Neural cell (in vitro differentiated cells): Measurements from ENCODE around the gene PACS1.

ENCODE experiments used
- EP300 ChIP-seq: fragments of 450-650 bp; conservative IDR thresholded peaks from 2 replicates; pipeline ENCODE4 v1.6.1; 2014; ENCODE audit warnings: antibody characterized with exemption, mild to moderate bottlenecking, moderate library complexity; ENCODE audit not compliant: poor library complexity, severe bottlenecking
- EZH2 ChIP-seq: fragments of 200-600, 300-800 bp; shearing (Covaris generic), sonication (generic); IDR thresholded peaks from 2 replicates; pipeline ENCODE4 v1.6.1; 2014; ENCODE audit warnings: antibody characterized with exemption, low read length, borderline replicate concordance, mild to moderate bottlenecking; ENCODE audit not compliant: insufficient read depth, poor library complexity, severe bottlenecking
- MXI1 ChIP-seq: fragments of 450-650 bp; conservative IDR thresholded peaks from 2 replicates; pipeline ENCODE4 v1.6.1; 2014; ENCODE audit warnings: antibody characterized with exemption, mild to moderate bottlenecking; ENCODE audit not compliant: poor library complexity, severe bottlenecking
- POLR2AphosphoS5 ChIP-seq: IDR thresholded peaks from 2 replicates; pipeline ENCODE4 v1.6.1; 2012
- RAD21 ChIP-seq: fragments of 450-650 bp; conservative IDR thresholded peaks from 2 replicates; pipeline ENCODE4 v1.6.1; 2014; ENCODE audit warnings: antibody characterized with exemption, mild to moderate bottlenecking, moderate library complexity
- SMC3 ChIP-seq: fragments of 450-650 bp; conservative IDR thresholded peaks from 2 replicates; pipeline ENCODE4 v1.6.1; 2014; ENCODE audit warnings: antibody characterized with exemption, mild to moderate bottlenecking, moderate library complexity; ENCODE audit not compliant: poor library complexity
- TAF1 ChIP-seq: IDR thresholded peaks from 2 replicates; pipeline ENCODE4 v1.6.1; 2012; ENCODE audit warnings: low read depth
- TF ChIP-seq, protein P1 (sequence below): fragments of 450-650 bp; IDR thresholded peaks from 2 replicates; pipeline ENCODE4 v1.5.1; 2014; ENCODE audit warnings: antibody characterized with exemption, mild to moderate bottlenecking, moderate library complexity; ENCODE audit not compliant: poor library complexity, severe bottlenecking
- TF ChIP-seq, protein P2 (sequence below): IDR thresholded peaks from 2 replicates; pipeline ENCODE4 v1.6.1; 2012; ENCODE audit warnings: borderline replicate concordance

DNA sequence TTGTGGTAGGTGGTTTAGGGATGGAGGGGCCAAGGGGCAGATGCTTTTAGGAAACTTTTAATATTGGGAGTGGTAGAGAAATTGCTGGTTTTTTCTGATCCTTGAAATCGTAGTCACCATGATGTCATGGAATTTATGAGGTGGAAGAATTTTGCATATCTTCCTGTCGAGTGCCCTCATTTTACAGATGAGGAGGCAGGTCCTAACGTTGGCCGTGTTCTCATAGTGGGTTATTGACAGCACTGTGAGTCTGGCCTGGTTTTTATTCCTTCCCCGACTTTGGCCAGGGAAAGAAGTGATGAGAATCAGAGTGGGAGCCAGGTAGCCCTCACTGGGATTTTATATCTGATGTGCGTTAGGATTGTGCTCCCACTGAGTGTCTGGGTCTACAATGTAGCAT is 8.8 kb upstream of the PACS1 start:
- TF ChIP-seq POLR2AphosphoS5 = no peak
- no peak for TF ChIP-seq EZH2
- TF ChIP-seq, protein P1, sequence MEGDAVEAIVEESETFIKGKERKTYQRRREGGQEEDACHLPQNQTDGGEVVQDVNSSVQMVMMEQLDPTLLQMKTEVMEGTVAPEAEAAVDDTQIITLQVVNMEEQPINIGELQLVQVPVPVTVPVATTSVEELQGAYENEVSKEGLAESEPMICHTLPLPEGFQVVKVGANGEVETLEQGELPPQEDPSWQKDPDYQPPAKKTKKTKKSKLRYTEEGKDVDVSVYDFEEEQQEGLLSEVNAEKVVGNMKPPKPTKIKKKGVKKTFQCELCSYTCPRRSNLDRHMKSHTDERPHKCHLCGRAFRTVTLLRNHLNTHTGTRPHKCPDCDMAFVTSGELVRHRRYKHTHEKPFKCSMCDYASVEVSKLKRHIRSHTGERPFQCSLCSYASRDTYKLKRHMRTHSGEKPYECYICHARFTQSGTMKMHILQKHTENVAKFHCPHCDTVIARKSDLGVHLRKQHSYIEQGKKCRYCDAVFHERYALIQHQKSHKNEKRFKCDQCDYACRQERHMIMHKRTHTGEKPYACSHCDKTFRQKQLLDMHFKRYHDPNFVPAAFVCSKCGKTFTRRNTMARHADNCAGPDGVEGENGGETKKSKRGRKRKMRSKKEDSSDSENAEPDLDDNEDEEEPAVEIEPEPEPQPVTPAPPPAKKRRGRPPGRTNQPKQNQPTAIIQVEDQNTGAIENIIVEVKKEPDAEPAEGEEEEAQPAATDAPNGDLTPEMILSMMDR = no peak
- TF ChIP-seq, protein P2, sequence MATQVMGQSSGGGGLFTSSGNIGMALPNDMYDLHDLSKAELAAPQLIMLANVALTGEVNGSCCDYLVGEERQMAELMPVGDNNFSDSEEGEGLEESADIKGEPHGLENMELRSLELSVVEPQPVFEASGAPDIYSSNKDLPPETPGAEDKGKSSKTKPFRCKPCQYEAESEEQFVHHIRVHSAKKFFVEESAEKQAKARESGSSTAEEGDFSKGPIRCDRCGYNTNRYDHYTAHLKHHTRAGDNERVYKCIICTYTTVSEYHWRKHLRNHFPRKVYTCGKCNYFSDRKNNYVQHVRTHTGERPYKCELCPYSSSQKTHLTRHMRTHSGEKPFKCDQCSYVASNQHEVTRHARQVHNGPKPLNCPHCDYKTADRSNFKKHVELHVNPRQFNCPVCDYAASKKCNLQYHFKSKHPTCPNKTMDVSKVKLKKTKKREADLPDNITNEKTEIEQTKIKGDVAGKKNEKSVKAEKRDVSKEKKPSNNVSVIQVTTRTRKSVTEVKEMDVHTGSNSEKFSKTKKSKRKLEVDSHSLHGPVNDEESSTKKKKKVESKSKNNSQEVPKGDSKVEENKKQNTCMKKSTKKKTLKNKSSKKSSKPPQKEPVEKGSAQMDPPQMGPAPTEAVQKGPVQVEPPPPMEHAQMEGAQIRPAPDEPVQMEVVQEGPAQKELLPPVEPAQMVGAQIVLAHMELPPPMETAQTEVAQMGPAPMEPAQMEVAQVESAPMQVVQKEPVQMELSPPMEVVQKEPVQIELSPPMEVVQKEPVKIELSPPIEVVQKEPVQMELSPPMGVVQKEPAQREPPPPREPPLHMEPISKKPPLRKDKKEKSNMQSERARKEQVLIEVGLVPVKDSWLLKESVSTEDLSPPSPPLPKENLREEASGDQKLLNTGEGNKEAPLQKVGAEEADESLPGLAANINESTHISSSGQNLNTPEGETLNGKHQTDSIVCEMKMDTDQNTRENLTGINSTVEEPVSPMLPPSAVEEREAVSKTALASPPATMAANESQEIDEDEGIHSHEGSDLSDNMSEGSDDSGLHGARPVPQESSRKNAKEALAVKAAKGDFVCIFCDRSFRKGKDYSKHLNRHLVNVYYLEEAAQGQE = no peak
- no peak for TF ChIP-seq RAD21
- TF ChIP-seq EP300 = no peak
- TF ChIP-seq TAF1 = no peak
- TF ChIP-seq MXI1 = no peak
- no peak for TF ChIP-seq SMC3
